Ovary (tissue), 3 donors: Measurements from ENCODE around the gene CTDSP2.

Source experiments
- CTCF ChIP-seq, 3 donors: fragments of 450-650 bp in 2 of 3; fragments of 200-600 bp in 1 of 3; IDR thresholded peaks; one replicate each; pipeline versions ENCODE4 v1.5.1 to v1.8.0; 2016 to 2022; ENCODE audit warnings: antibody characterized with exemption in 3 of 3, mild to moderate bottlenecking in 1 of 3
- POLR2A ChIP-seq: fragments of 450-650 bp; IDR thresholded peaks from one replicate; pipeline ENCODE4 v1.6.1; 2017; ENCODE audit warnings: antibody characterized with exemption, mild to moderate bottlenecking, moderate library complexity
- donor health status: DM: no; HTN: no; CAD: no.

GRCh38 chr12:57890191-57891115 is 43.9 kb upstream of the CTDSP2 start:
- TF ChIP-seq POLR2A = no peak
- no peak for TF ChIP-seq CTCF (IDR thresholded peaks at IDR 0.05)
